ENCODE results near the gene JAG1. TPM values are rescaled to one million over a fixed set of nuclear protein-coding genes. Genes with fewer than 3 reads are reported as not detected.

JAG1 gene
- total and polyA plus RNA-seq, 12 donors, result 6.8 to 22.0 (median 13.3) TPM

DNA sequence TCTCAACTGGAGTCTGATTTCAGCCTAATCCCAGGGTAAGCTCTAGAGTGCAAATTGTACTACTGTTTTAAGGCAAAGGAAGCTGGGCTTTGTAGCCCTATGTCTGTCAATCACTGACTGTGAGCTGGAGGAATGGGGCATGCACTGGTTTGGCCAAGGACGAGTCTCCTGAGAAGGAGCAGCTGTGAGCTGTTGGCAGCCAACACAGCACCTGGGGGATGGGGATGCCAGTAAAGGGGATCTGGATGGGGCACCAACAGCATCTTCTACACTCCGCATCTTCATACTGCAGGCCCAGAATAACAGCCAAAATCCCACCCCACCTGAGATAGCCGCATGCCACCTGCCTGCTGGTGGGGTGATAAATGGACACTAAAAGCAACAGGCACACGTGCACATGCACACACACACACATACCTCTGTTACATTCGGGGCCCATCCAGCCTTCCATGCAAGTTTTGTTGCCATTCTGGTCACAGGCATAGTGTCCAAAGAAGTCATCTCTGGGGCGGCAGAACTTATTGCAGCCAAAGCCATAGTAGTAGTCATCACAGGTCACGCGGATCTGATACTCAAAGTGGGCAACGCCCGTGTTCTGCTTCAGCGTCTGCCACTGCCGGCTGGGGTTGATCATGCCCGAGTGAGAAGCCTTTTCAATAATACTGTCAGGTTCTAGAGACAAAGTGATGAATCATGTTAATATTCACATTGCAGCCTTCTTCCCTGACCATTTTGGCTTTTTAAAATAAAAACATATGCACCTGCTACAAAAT, 15.6 kb downstream of the JAG1 start:
- intact Hi-C loops (cut with DNase I), result no loop called here
- peaks cover 0 to 10% of the 10 kb centered on the region in 2 donors for H3K4me1 ChIP-seq (replicated peaks in 1 of 2)

DNA sequence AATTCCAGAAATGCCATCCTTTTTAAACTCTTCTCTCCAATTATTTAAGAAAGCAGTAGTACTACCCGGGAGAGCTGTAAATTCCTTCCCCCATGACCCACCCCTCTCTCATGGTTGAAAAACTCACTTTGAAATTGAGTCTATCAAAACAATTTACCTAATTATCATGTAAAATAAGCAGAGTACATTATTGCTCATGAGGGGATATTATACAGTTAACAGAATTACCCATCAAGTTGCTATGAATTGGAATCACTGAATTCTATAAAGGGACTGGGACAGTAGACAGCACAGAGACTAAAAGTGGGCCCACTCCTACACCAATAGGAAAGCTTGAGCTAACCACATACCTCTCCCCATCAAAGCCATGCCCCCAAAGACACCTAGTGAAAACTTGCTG, 16.3 kb downstream of the JAG1 start:
- intact Hi-C loops (cut with DNase I), result no loop called here
- TF ChIP-seq, protein P1, sequence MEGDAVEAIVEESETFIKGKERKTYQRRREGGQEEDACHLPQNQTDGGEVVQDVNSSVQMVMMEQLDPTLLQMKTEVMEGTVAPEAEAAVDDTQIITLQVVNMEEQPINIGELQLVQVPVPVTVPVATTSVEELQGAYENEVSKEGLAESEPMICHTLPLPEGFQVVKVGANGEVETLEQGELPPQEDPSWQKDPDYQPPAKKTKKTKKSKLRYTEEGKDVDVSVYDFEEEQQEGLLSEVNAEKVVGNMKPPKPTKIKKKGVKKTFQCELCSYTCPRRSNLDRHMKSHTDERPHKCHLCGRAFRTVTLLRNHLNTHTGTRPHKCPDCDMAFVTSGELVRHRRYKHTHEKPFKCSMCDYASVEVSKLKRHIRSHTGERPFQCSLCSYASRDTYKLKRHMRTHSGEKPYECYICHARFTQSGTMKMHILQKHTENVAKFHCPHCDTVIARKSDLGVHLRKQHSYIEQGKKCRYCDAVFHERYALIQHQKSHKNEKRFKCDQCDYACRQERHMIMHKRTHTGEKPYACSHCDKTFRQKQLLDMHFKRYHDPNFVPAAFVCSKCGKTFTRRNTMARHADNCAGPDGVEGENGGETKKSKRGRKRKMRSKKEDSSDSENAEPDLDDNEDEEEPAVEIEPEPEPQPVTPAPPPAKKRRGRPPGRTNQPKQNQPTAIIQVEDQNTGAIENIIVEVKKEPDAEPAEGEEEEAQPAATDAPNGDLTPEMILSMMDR (IDR thresholded peaks at IDR 0.05), result no peak
- TF ChIP-seq POLR2A (IDR thresholded peaks at IDR 0.05), result no peak
- WGBS, 4 donors, result 80 to 94% (median 85%) methylated on average over 1 of the region's 1 CpG
- Histone ChIP-seq H3K27ac (no peak overlapping the region), H3K4me1 (replicated peaks in 1 of 2) (peaks cover 0 to 10% of the 10 kb centered on the region in 2 donors), H3K27me3 (no peaks in the 10 kb centered on the region), H3K36me3 (replicated peaks in 1 of 2) (no peaks in the 10 kb centered on the region), H3K4me3 (no peak overlapping the region), H3K9me3 (replicated peaks in 1 of 3) (no peaks in the 10 kb centered on the region)
- DNase-seq, result no peak

More for the DNA sequence above, 15.6 kb downstream of the JAG1 start:
- Histone ChIP-seq H3K4me3 (no peak overlapping the region), H3K27ac (no peak overlapping the region), H3K36me3 (replicated peaks in 1 of 2) (no peaks in the 10 kb centered on the region), H3K9me3 (replicated peaks in 1 of 3) (no peaks in the 10 kb centered on the region), H3K27me3 (no peaks in the 10 kb centered on the region)
- TF ChIP-seq, protein P1 (IDR thresholded peaks at IDR 0.05), result no peak
- no peak for TF ChIP-seq POLR2A (IDR thresholded peaks at IDR 0.05)
- 88 to 93% (median 90%) methylated on average over 10 to 13 of the region's 13 CpGs for WGBS, 4 donors
- peak in 1 of 7 donors; percentile 46 for DNase-seq

DNA sequence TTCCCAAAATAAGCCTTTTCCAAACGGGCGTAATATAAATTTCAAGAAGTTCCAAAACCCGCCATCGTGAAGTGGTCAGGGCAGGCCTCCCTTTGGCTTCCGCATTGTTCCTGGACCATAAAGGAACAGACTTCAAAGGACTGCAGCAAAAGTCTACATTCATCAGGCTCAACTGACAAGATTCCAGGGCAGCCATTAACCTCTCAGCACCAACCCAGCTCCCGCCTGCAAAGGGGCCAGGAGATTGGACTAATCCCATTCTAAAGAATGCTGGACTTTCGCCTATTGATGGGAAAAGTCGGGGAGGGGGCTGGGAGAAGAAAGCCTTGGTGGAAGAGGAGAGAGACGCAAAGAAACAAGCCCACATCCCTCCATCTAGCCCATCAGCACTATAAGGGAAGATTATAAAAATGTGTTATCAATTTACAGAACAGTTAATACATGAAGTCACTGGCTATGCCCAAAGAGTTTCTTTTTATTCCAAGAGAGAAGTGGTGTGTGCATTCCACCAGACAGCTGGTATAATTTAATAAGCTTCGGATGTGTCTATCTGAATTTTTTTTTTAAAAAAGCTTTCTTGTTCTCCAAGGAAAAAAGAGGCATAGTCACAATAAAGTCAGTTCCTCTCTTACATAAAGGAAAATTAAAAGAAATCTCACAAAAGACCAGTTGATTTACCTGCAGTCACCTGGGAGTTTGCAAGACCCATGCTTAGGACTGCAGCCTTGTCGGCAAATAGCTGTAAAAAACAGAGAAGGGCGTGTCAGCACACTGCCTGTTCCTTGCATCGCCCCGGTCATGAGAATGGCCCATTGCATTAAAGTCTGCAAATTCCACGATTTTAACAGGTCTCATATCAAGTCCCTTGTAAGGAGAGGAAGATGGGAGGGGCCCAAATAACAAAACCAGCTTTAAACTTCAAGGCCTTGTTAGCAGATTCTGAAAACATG, 17.8 kb downstream of the JAG1 start:
- TF ChIP-seq POLR2A (IDR thresholded peaks at IDR 0.05), result no peak
- TF ChIP-seq, protein P1 (IDR thresholded peaks at IDR 0.05), result no peak
- no peaks in the 10 kb centered on the region for H3K9me3 ChIP-seq (replicated peaks in 1 of 3)
- H3K27me3 ChIP-seq, result no peaks in the 10 kb centered on the region
- no peak overlapping the region for H3K27ac ChIP-seq
- WGBS, 4 donors, result 79 to 85% (median 82%) methylated on average over 15 of the region's 15 CpGs
- intact Hi-C loops (cut with DNase I), result no loop called here
- no peak for DNase-seq
- H3K36me3 ChIP-seq (replicated peaks in 1 of 2), result no peaks in the 10 kb centered on the region
- no peak overlapping the region for H3K4me3 ChIP-seq
- H3K4me1 ChIP-seq (replicated peaks in 1 of 2), result peaks cover 0 to 12% of the 10 kb centered on the region in 2 donors

DNA sequence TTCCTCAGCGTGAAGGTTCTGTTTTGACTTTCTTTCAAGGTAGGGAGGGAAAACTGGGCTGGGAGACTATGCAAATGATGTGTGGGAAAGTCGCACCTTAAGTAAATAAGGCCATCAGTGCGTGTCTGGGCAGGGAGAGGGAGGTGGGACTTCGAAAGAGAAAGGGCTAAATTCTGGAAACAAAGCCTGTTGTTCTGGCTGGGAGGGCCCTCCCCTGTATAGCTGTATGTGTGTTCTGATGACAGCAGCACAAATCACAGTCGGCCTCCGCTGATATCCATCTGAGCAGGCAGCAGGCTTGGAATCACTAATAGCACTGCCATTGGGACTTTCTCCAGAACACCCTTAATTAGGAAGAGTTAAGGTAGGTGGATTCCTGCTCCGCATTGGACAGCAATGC, 19.2 kb downstream of the JAG1 start:
- 71 to 82% (median 80%) methylated on average over 7 of the region's 7 CpGs for WGBS, 4 donors
- DNase-seq, result no peak
- no peak for TF ChIP-seq POLR2A (IDR thresholded peaks at IDR 0.05)
- TF ChIP-seq, protein P1 (IDR thresholded peaks at IDR 0.05), result no peak
- H3K27ac ChIP-seq, result peak overlapping the region in 1 of 5 donors; percentile 42
- H3K9me3 ChIP-seq (replicated peaks in 1 of 3), result no peaks in the 10 kb centered on the region
- H3K36me3 ChIP-seq (replicated peaks in 1 of 2), result peaks cover 0 to 9% of the 10 kb centered on the region in 2 donors
- no peaks in the 10 kb centered on the region for H3K27me3 ChIP-seq
- peaks cover 0 to 10% of the 10 kb centered on the region in 2 donors for H3K4me1 ChIP-seq (replicated peaks in 1 of 2)
- no peak overlapping the region for H3K4me3 ChIP-seq
- intact Hi-C loops (cut with DNase I), result no loop called here
